HepG2 (cell line): ENCODE results near the gene MARCHF9. TPM values are rescaled to one million over a fixed set of nuclear protein-coding genes. Genes with fewer than 3 reads are reported as not detected.
A peak's percentile ranks its signal among the peaks of the same experiment; 100 is the strongest.

Experiments
- ESRRA ChIP-seq: sonication (generic); formaldehyde crosslinking; IDR thresholded peaks from 2 replicates; pipeline ENCODE4 v1.5.1; 2020; ENCODE audit warnings: mild to moderate bottlenecking, low read depth, missing genetic modification reagents
- GLI4 ChIP-seq: sonication (generic); formaldehyde crosslinking; IDR thresholded peaks from 2 replicates; pipeline ENCODE4 v1.5.1; 2020; ENCODE audit warnings: missing genetic modification reagents, mild to moderate bottlenecking, moderate library complexity, borderline replicate concordance
- KAT7 ChIP-seq: IDR thresholded peaks from 2 replicates; pipeline ENCODE4 v1.6.1; 2018; ENCODE audit warnings: borderline replicate concordance, missing compliant biosample characterization
- KMT2A ChIP-seq: sonication (generic); formaldehyde crosslinking; IDR thresholded peaks from 2 replicates; pipeline ENCODE4 v1.4.0; 2020; ENCODE audit warnings: missing genetic modification reagents
- MBNL3 ChIP-seq: fragments of 250-450 bp; sonication (Bioruptor Pico); conservative IDR thresholded peaks from 2 replicates; pipeline ENCODE4 v1.8.0; 2022; ENCODE audit warnings: mild to moderate bottlenecking, inconsistent platforms
- NFKB2 ChIP-seq: sonication (generic); formaldehyde crosslinking; IDR thresholded peaks from 2 replicates; pipeline ENCODE4 v1.4.0; 2020; ENCODE audit warnings: missing genetic modification reagents, borderline replicate concordance
- USF2 ChIP-seq, 2 experiments: sonication (generic) in 1 of 2; formaldehyde crosslinking in 1 of 2; IDR thresholded peaks; 2 replicates each; pipeline versions ENCODE4 v1.5.1 to v1.6.1; 2011 to 2020; ENCODE audit warnings: borderline replicate concordance in 1 of 2, low read depth in 1 of 2, low read length in 1 of 2, mild to moderate bottlenecking in 1 of 2, missing genetic modification reagents in 1 of 2, moderate library complexity in 1 of 2
- YY1 ChIP-seq: IDR thresholded peaks from 2 replicates; pipeline ENCODE4 v1.6.1; 2011; ENCODE audit warnings: low read length, low read depth, moderate library complexity, mild to moderate bottlenecking; ENCODE audit not compliant: insufficient read depth, insufficient replicate concordance
- ZNF407 ChIP-seq: sonication (generic); formaldehyde crosslinking; IDR thresholded peaks from one replicate; pipeline ENCODE4 v1.5.1; 2020; ENCODE audit warnings: mild to moderate bottlenecking, missing genetic modification reagents; ENCODE audit errors: not compliant biosample characterization
- ZNF547 ChIP-seq: sonication (generic); formaldehyde crosslinking; IDR thresholded peaks from 2 replicates; pipeline ENCODE4 v1.5.1; 2020; ENCODE audit warnings: mild to moderate bottlenecking, missing genetic modification reagents
- ZNF766 ChIP-seq: sonication (generic); formaldehyde crosslinking; IDR thresholded peaks from 2 replicates; pipeline ENCODE4 v1.5.0; 2020; ENCODE audit warnings: missing genetic modification reagents, borderline replicate concordance
- ZNF770 ChIP-seq: sonication (generic); formaldehyde crosslinking; IDR thresholded peaks from 2 replicates; pipeline ENCODE4 v1.5.0; 2020; ENCODE audit warnings: mild to moderate bottlenecking, missing genetic modification reagents
- ZNF83 ChIP-seq: sonication (generic); formaldehyde crosslinking; IDR thresholded peaks from 2 replicates; pipeline ENCODE4 v1.4.0; 2020; ENCODE audit warnings: missing genetic modification reagents, mild to moderate bottlenecking, borderline replicate concordance
- ZNF883 ChIP-seq: sonication (generic); formaldehyde crosslinking; IDR thresholded peaks from 2 replicates; pipeline ENCODE4 v1.5.1; 2020; ENCODE audit warnings: mild to moderate bottlenecking, missing genetic modification reagents; ENCODE audit errors: not compliant biosample characterization
- polyA plus RNA-seq, 8 experiments: library from polyadenylated mRNA; depleted of rRNA in 3 of 8; stranded (reverse) in 7 of 8; unstranded in 1 of 8; fragments of >200 nt; fragmentation: Illumina TruSeq in 4 of 8; extraction: Trizol in 4 of 8; gene quantifications; 2 replicates each; pipeline versions ENCODE4 v1.2.1 to v1.2.3, GENCODE V29; 2011 to 2016; ENCODE audit warnings: low read depth in 4 of 8, missing spikeins in 1 of 8, mixed read lengths in 1 of 8; ENCODE audit not compliant: insufficient read depth in 1 of 8
- total RNA-seq, 5 experiments: library from RNA; depleted of rRNA; stranded (reverse); fragments of >200 nt; fragmentation: Illumina TruSeq; extraction: Trizol; gene quantifications; 2 replicates each; pipeline ENCODE4 v1.2.3, GENCODE V29; 2016; ENCODE audit warnings: low read depth in 1 of 5

The MARCHF9 gene
- total and polyA plus RNA-seq, 2 of the 13 experiments (the other 11 are each of a cell fraction or from before 2014, with no cell fraction given): 5.7 to 9.6 TPM

- TF ChIP-seq ZNF770 (CRISPR knock-in tag) (peak; percentile 87), KMT2A (CRISPR knock-in tag) (0 out of 2 replicates have a peak, but pooled peaks have one; percentile 6), USF2 (IDR thresholded peaks at IDR 0.05; ENCODE audit: low read depth, low read length) (no peak), USF2 (CRISPR knock-in tag; IDR thresholded peaks at IDR 0.05; ENCODE audit: borderline replicate concordance) (no peak), ZNF547 (peak; percentile 75; the same call in 1 of the 2 replicates), GLI4 (CRISPR knock-in tag) (peak; percentile 55; the same call in 1 of the 2 replicates), MBNL3 (no peak), ZNF883 (peak; percentile 63), ZNF83 (CRISPR knock-in tag) (no peak), ZNF766 (CRISPR knock-in tag) (peak; percentile 46; the same call in 1 of the 2 replicates), KAT7 (no peak), YY1 (peak; percentile 25), ZNF407 (CRISPR knock-in tag) (peak; percentile 7), NFKB2 (CRISPR knock-in tag) (peak; percentile 68; the same call in 1 of the 2 replicates), ESRRA (CRISPR knock-in tag) (0 out of 2 replicates have a peak, but pooled peaks have one; percentile 12)
Observed at GRCh38 chr12:57772429-57773322, 17.8 kb downstream of the MARCHF9 start, which contains the start of gene EEF1AKMT3 (continued).
